Ishikawa (cell line): ENCODE results near the gene BANF2.

ENCODE experiments used
- CEBPB ChIP-seq: IDR thresholded peaks from 2 replicates; pipeline ENCODE4 v1.6.1; 2012
- CREB1 ChIP-seq: IDR thresholded peaks from 2 replicates; pipeline ENCODE4 v1.6.1; 2012; ENCODE audit warnings: low read depth
- EGR1 ChIP-seq: IDR thresholded peaks from 2 replicates; pipeline ENCODE4 v1.6.1; 2012
- EP300 ChIP-seq: IDR thresholded peaks from 2 replicates; pipeline ENCODE4 v1.6.1; 2012; ENCODE audit warnings: borderline replicate concordance
- FOXM1 ChIP-seq: IDR thresholded peaks from 2 replicates; pipeline ENCODE4 v1.6.1; 2012; ENCODE audit warnings: low read depth, borderline replicate concordance
- MAX ChIP-seq: IDR thresholded peaks from 2 replicates; pipeline ENCODE4 v1.6.1; 2012
- NFIC ChIP-seq: IDR thresholded peaks from 2 replicates; pipeline ENCODE4 v1.6.1; 2012
- RAD21 ChIP-seq: IDR thresholded peaks from 2 replicates; pipeline ENCODE4 v1.6.1; 2012; ENCODE audit warnings: low read depth
- REST ChIP-seq: IDR thresholded peaks from 2 replicates; pipeline ENCODE4 v1.6.1; 2012; ENCODE audit warnings: low read depth, mild to moderate bottlenecking
- TAF1 ChIP-seq: IDR thresholded peaks from 2 replicates; pipeline ENCODE4 v1.6.1; 2012; ENCODE audit warnings: low read depth, mild to moderate bottlenecking
- TCF12 ChIP-seq: IDR thresholded peaks from 2 replicates; pipeline ENCODE4 v1.6.1; 2012; ENCODE audit warnings: low read depth
- TEAD4 ChIP-seq: IDR thresholded peaks from 2 replicates; pipeline ENCODE4 v1.6.1; 2012
- USF1 ChIP-seq: IDR thresholded peaks from 2 replicates; pipeline ENCODE4 v1.6.1; 2012
- YY1 ChIP-seq: IDR thresholded peaks from 2 replicates; pipeline ENCODE4 v1.6.1; 2012; ENCODE audit warnings: low read depth
- ZBTB7A ChIP-seq: IDR thresholded peaks from 2 replicates; pipeline ENCODE4 v1.6.1; 2012; ENCODE audit warnings: low read depth

BANF2 gene

GRCh38 chr20:17678886-17679285 lies 20.9 kb upstream of the BANF2 start:
- TF ChIP-seq CEBPB = no peak
- no peak for TF ChIP-seq EP300
- no peak for TF ChIP-seq USF1
- TF ChIP-seq RAD21 = no peak
- no peak for TF ChIP-seq FOXM1
- TF ChIP-seq REST = no peak
- no peak for TF ChIP-seq ZBTB7A
- TF ChIP-seq NFIC = no peak
- no peak for TF ChIP-seq EGR1
- TF ChIP-seq YY1 = no peak

- TF ChIP-seq RAD21 = no peak
- no peak for TF ChIP-seq TAF1
- TF ChIP-seq TCF12 = peak; percentile 37; the same call in 1 of the 2 replicates
- no peak for TF ChIP-seq REST
- no peak for TF ChIP-seq EGR1
- no peak for TF ChIP-seq YY1
- no peak for TF ChIP-seq FOXM1
- TF ChIP-seq EP300 = no peak
- no peak for TF ChIP-seq CEBPB
- no peak for TF ChIP-seq CREB1
- peak; percentile 29; the same call in 1 of the 2 replicates for TF ChIP-seq TEAD4
- no peak for TF ChIP-seq USF1
- TF ChIP-seq MAX = no peak; the same call in 1 of the 2 replicates
Measured at GRCh38 chr20:17679941-17680835, 19.6 kb upstream of the BANF2 start.

GRCh38 chr20:17680836-17681725 lies 18.7 kb upstream of the BANF2 start:
- no peak for TF ChIP-seq CEBPB
- TF ChIP-seq MAX = no peak
- no peak for TF ChIP-seq EP300
- no peak for TF ChIP-seq EGR1
- TF ChIP-seq TCF12 = no peak
- peak; percentile 54; the same call in 1 of the 2 replicates for TF ChIP-seq NFIC
- no peak for TF ChIP-seq TEAD4
- TF ChIP-seq YY1 = no peak
- peak; percentile 65; the same call in 1 of the 2 replicates for TF ChIP-seq ZBTB7A
- no peak for TF ChIP-seq FOXM1
- TF ChIP-seq USF1 = no peak
- peak; percentile 32; the same call in 1 of the 2 replicates for TF ChIP-seq RAD21
- TF ChIP-seq REST = no peak
- TF ChIP-seq CREB1 = 0 out of 2 replicates have a peak, but pooled peaks have one; percentile 48
- peak; percentile 8; the same call in 1 of the 2 replicates for TF ChIP-seq TAF1
